HG03139 (cell line): ENCODE results near the gene CAMKMT.

Experiments used
- ATAC-seq: cut with Tn5 transposase; IDR thresholded peaks from one replicate; pipeline ENCODE4 v1.9.1; 2021; ENCODE audit not compliant: unreplicated experiment

CAMKMT gene

GRCh38 chr2:44789971-44790721 is 428.4 kb downstream of the CAMKMT start:
- ATAC-seq = no peak

- no peak for ATAC-seq
These were observed 431.6 kb downstream of the CAMKMT start for GRCh38 chr2:44793322-44793870.

- ATAC-seq = no peak
These were observed 435.0 kb downstream of the CAMKMT start for GRCh38 chr2:44796771-44797170.

- ATAC-seq = no peak
These were observed 436.5 kb downstream of the CAMKMT start for GRCh38 chr2:44798139-44798659.

- no peak for ATAC-seq
These were observed 437.4 kb downstream of the CAMKMT start for GRCh38 chr2:44799105-44799504.

GRCh38 chr2:44799754-44800153 is 438.0 kb downstream of the CAMKMT start:
- ATAC-seq = no peak

GRCh38 chr2:44801289-44801840 is 439.6 kb downstream of the CAMKMT start:
- no peak for ATAC-seq

- ATAC-seq = no peak
These were observed 440.4 kb downstream of the CAMKMT start for GRCh38 chr2:44801841-44802776.

GRCh38 chr2:44802777-44803424 is 441.2 kb downstream of the CAMKMT start:
- no peak for ATAC-seq

- ATAC-seq = no peak
These were observed 442.9 kb downstream of the CAMKMT start for GRCh38 chr2:44804406-44805265.

GRCh38 chr2:44805401-44806235 is 443.9 kb downstream of the CAMKMT start:
- no peak for ATAC-seq

GRCh38 chr2:44807201-44808025 is 445.7 kb downstream of the CAMKMT start:
- ATAC-seq = no peak

- no peak for ATAC-seq
These were observed 449.3 kb downstream of the CAMKMT start for GRCh38 chr2:44810892-44811530.

- ATAC-seq = no peak
These were observed 451.4 kb downstream of the CAMKMT start for GRCh38 chr2:44813165-44813564.

GRCh38 chr2:44813658-44814057 is 451.9 kb downstream of the CAMKMT start:
- no peak for ATAC-seq

- ATAC-seq = no peak
These were observed 455.5 kb downstream of the CAMKMT start for GRCh38 chr2:44817256-44817655.

GRCh38 chr2:44817673-44818335 is 456.1 kb downstream of the CAMKMT start:
- ATAC-seq = no peak
